PC-9 (cell line): Measurements from ENCODE around the gene CCL14.

Experiments
- CTCF ChIP-seq: fragments of 200-600 bp; sonication (generic); conservative IDR thresholded peaks from 2 replicates; pipeline ENCODE4 v1.6.1; 2017; ENCODE audit warnings: mixed run types, antibody characterized with exemption, mild to moderate bottlenecking, moderate library complexity
- EZH2 ChIP-seq: fragments of 200-600 bp; sonication (generic); IDR thresholded peaks from 2 replicates; pipeline ENCODE4 v1.8.0; 2017; ENCODE audit warnings: antibody characterized with exemption, low read depth

- TF ChIP-seq CTCF (no peak), EZH2 (no peak)
Measured at GRCh38 chr17:35944151-35944550, 42.4 kb downstream of the CCL14 start.
